Transverse colon (tissue), 4 donors: ENCODE data around the gene CHMP2B. TPM values are rescaled to one million over a fixed set of nuclear protein-coding genes. Genes with fewer than 3 reads are reported as not detected.

Source experiments
- DNase-seq: peaks from one replicate; pipeline ENCODE4 v3.0.0-alpha.2; 2019
- H3K27ac ChIP-seq, 4 donors: fragments of 200-600 bp; sonication (generic); 2 replicates each; pipeline ENCODE4 v1.5.1; 2016 to 2018; ENCODE audit warnings: inconsistent platforms in 4 of 4
- H3K27me3 ChIP-seq: fragments of 200-600 bp; sonication (generic); 2 replicates; pipeline ENCODE4 v1.5.1; 2017; ENCODE audit warnings: inconsistent platforms
- H3K36me3 ChIP-seq, 4 donors: fragments of 200-600 bp; sonication (generic); 2 replicates each; pipeline ENCODE4 v1.5.1; 2017 to 2019; ENCODE audit warnings: inconsistent platforms in 4 of 4
- H3K4me1 ChIP-seq, 4 donors: fragments of 200-600 bp; sonication (generic); 2 replicates each; pipeline ENCODE4 v1.5.1; 2017 to 2020; ENCODE audit warnings: inconsistent platforms in 4 of 4
- H3K4me3 ChIP-seq, 4 donors: fragments of 200-600 bp; sonication (generic); 1 replicate in 1 of 4; 2 replicates in 3 of 4; pipeline versions ENCODE4 v1.5.1 to v1.6.1; 2017 to 2019; ENCODE audit warnings: inconsistent platforms in 4 of 4
- H3K9me3 ChIP-seq, 2 donors: fragments of 200-600 bp; sonication (generic); 2 replicates each; pipeline ENCODE4 v1.5.1; 2017 to 2019; ENCODE audit warnings: inconsistent platforms in 2 of 2
- CTCF ChIP-seq, 5 experiments: fragments of 200-600 bp in 3 of 5; fragments of 450-650 bp in 2 of 5; sonication (generic) in 3 of 5; IDR thresholded peaks; 1 replicate in 2 of 5; 2 replicates in 3 of 5; pipeline ENCODE4 v1.5.1; 2016 to 2017; ENCODE audit warnings: antibody characterized with exemption in 5 of 5, inconsistent platforms in 3 of 5, mild to moderate bottlenecking in 2 of 5, moderate library complexity in 1 of 5
- EP300 ChIP-seq: sonication (generic); formaldehyde crosslinking; IDR thresholded peaks from one replicate; pipeline ENCODE4 v1.6.1; 2017; ENCODE audit warnings: antibody characterized with exemption, low read depth
- POLR2A ChIP-seq: fragments of 450-650 bp; IDR thresholded peaks from one replicate; pipeline ENCODE4 v1.6.1; 2016; ENCODE audit warnings: antibody characterized with exemption, mild to moderate bottlenecking, moderate library complexity
- POLR2AphosphoS5 ChIP-seq, 3 donors: sonication (generic); formaldehyde crosslinking; IDR thresholded peaks; one replicate each; pipeline ENCODE4 v1.6.1; 2016; ENCODE audit warnings: antibody characterized with exemption in 3 of 3
- WGBS, 2 donors: methylation state at CpG; one replicate each; pipeline ENCODE4 v1.1.5; 2018; ENCODE audit warnings: low coverage in 1 of 2; 5-methylcytosine and 5-hydroxymethylcytosine counted together
- in situ Hi-C, 4 donors: fragments of 200-750 bp; cut with MboI; loops; one replicate each; pipeline versions ENCODE4 v1.15.0 to v1.15.1; 2017; ENCODE audit warnings: low sequenced_read_pairs in 3 of 4, low pct_ligation_motif_present in 1 of 4, low pct_unique_long_range_greater_than_20kb in 1 of 4
- intact Hi-C: fragments of 100-400 bp; cut with DNase I; formaldehyde crosslinking; loops from one replicate; pipeline ENCODE4 v1.15.1; 2023; ENCODE audit warnings: low total_unique reads
- total RNA-seq, 4 donors: library from RNA; depleted of rRNA; stranded (reverse); fragments of >200 nt; gene quantifications; one replicate each; pipeline ENCODE4 v1.1.0, GENCODE V29; 2016

CHMP2B gene
- total RNA-seq, 4 donors from 2014 or later, result 7.8 to 126 (median 54.6) TPM

GRCh38 chr3:87191175-87191574, 35.9 kb upstream of the CHMP2B start:
- in situ Hi-C loops (no loop called here), intact Hi-C loops (no loop called here)
- H3K36me3 ChIP-seq, result no peaks in the 10 kb centered on the region
- TF ChIP-seq POLR2A (no peak), CTCF (IDR thresholded peaks at IDR 0.05) (no peak), EP300 (no peak), POLR2AphosphoS5 (IDR thresholded peaks at IDR 0.05) (no peak)
- no peaks in the 10 kb centered on the region for H3K27me3 ChIP-seq
- no peak for DNase-seq
- H3K4me3 ChIP-seq, result no peak overlapping the region
- WGBS, 2 donors, result 55 to 67% methylated on average over 2 of the region's 2 CpGs
- H3K4me1 ChIP-seq, result peaks cover 0 to 4% (median 0%) of the 10 kb centered on the region in 4 donors
- H3K9me3 ChIP-seq, result no peaks in the 10 kb centered on the region
- H3K27ac ChIP-seq, result no peak overlapping the region

GRCh38 chr3:87191641-87192040, 35.5 kb upstream of the CHMP2B start:
- H3K9me3 ChIP-seq, result no peaks in the 10 kb centered on the region

GRCh38 chr3:87196879-87197278, 30.2 kb upstream of the CHMP2B start:
- Histone ChIP-seq H3K27me3 (no peaks in the 10 kb centered on the region), H3K36me3 (no peaks in the 10 kb centered on the region), H3K4me1 (peaks cover 0 to 12% (median 0%) of the 10 kb centered on the region in 4 donors), H3K4me3 (no peak overlapping the region), H3K9me3 (no peaks in the 10 kb centered on the region), H3K27ac (peak overlapping the region in 3 of 4 donors; percentile 18 to 45 (median 37))
- DNase-seq, result peak; percentile 9
- WGBS, 2 donors, result 44% methylated on average over 1 of the region's 1 CpG; no CpG with 5 or more reads in 1 of the 2 donors
- intact Hi-C loops, result no loop called here
- in situ Hi-C loops, result no loop called here
- TF ChIP-seq POLR2AphosphoS5 (IDR thresholded peaks at IDR 0.05), result no peak
- no peak for TF ChIP-seq POLR2A
- TF ChIP-seq CTCF (IDR thresholded peaks at IDR 0.05), result no peak
- TF ChIP-seq EP300, result no peak

More at GRCh38 chr3:87191641-87192040, 35.5 kb upstream of the CHMP2B start:
- peaks cover 0 to 4% (median 0%) of the 10 kb centered on the region in 4 donors for H3K4me1 ChIP-seq
- no peaks in the 10 kb centered on the region for H3K36me3 ChIP-seq
- in situ Hi-C loops (no loop called here), intact Hi-C loops (no loop called here)
- no peak overlapping the region for H3K4me3 ChIP-seq
- no peak for DNase-seq
- TF ChIP-seq CTCF (IDR thresholded peaks at IDR 0.05) (no peak), EP300 (no peak), POLR2A (no peak), POLR2AphosphoS5 (IDR thresholded peaks at IDR 0.05) (no peak)
- no peaks in the 10 kb centered on the region for H3K27me3 ChIP-seq
- no peak overlapping the region for H3K27ac ChIP-seq

- peak overlapping the region in 3 of 4 donors; percentile 18 to 45 (median 37) for H3K27ac ChIP-seq
- TF ChIP-seq POLR2A (no peak), POLR2AphosphoS5 (IDR thresholded peaks at IDR 0.05) (no peak)
- no peaks in the 10 kb centered on the region for H3K36me3 ChIP-seq
- H3K4me3 ChIP-seq, result no peak overlapping the region
- intact Hi-C loops, result no loop called here
- no peaks in the 10 kb centered on the region for H3K9me3 ChIP-seq
- peaks cover 0 to 12% (median 0%) of the 10 kb centered on the region in 4 donors for H3K4me1 ChIP-seq
- WGBS, 2 donors, result 29 to 64% methylated on average over 1 to 4 of the region's 4 CpGs
- in situ Hi-C loops, result no loop called here
- DNase-seq, result peak; percentile 30
- H3K27me3 ChIP-seq, result no peaks in the 10 kb centered on the region
These were observed 29.6 kb upstream of the CHMP2B start for GRCh38 chr3:87197531-87197930.

GRCh38 chr3:87198774-87199173, 28.3 kb upstream of the CHMP2B start:
- no peak overlapping the region for H3K27ac ChIP-seq
- no peak overlapping the region for H3K4me3 ChIP-seq
- no peak for DNase-seq
- peaks cover 0 to 12% (median 0%) of the 10 kb centered on the region in 4 donors for H3K4me1 ChIP-seq
- H3K36me3 ChIP-seq, result no peaks in the 10 kb centered on the region
- intact Hi-C loops, result no loop called here
- in situ Hi-C loops, result no loop called here
- no peaks in the 10 kb centered on the region for H3K27me3 ChIP-seq
- TF ChIP-seq EP300 (no peak), POLR2A (no peak), CTCF (IDR thresholded peaks at IDR 0.05) (no peak), POLR2AphosphoS5 (IDR thresholded peaks at IDR 0.05) (no peak)
- H3K9me3 ChIP-seq, result no peaks in the 10 kb centered on the region
